ENCODE data around the gene FAT1.

DNA sequence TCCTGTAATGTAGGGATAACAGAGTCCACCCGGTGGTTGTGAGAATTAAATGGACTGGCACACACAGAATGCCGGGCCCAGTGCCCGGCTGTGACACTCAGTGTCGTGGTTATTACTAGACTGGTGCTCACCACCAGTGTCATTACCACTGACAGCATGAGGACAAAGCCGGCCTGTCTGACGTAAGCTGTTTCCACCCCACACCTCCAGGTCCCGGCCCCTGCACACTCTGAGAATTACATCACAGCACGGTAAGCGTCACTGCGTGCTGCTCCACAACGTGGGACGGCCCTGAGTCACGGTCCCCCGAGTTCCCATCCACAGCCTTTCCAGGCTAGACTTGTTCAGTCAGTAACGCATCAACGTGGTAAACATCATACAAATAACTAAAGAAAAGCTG is 22.9 kb downstream of the FAT1 start:
- TF ChIP-seq, protein P1, sequence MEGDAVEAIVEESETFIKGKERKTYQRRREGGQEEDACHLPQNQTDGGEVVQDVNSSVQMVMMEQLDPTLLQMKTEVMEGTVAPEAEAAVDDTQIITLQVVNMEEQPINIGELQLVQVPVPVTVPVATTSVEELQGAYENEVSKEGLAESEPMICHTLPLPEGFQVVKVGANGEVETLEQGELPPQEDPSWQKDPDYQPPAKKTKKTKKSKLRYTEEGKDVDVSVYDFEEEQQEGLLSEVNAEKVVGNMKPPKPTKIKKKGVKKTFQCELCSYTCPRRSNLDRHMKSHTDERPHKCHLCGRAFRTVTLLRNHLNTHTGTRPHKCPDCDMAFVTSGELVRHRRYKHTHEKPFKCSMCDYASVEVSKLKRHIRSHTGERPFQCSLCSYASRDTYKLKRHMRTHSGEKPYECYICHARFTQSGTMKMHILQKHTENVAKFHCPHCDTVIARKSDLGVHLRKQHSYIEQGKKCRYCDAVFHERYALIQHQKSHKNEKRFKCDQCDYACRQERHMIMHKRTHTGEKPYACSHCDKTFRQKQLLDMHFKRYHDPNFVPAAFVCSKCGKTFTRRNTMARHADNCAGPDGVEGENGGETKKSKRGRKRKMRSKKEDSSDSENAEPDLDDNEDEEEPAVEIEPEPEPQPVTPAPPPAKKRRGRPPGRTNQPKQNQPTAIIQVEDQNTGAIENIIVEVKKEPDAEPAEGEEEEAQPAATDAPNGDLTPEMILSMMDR (conservative IDR thresholded peaks at IDR 0.05): no peak
- TF ChIP-seq ZFX (IDR thresholded peaks at IDR 0.05): no peak

All from C4-2B (cell line).